Measurements from ENCODE around the gene IRF2.

DNA sequence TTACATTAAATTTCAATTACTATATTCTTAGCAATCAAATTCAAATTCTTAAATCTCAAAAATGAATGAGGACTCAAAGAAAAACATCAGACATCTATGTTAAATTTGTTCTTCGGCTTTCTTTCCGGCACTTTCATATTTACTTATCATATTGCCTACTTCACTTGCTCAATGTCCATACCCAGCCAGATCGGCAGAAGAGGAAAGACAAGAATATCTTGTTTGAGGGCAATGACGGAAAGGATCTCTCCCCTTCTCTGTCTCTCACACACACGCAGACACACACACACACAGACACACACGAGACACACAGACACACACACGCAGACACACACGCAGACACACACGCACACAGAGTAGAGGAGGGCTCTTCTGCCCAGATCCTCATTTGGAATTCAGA, 13.2 kb upstream of the IRF2 start:
- no peak for TF ChIP-seq POLR2A (IDR thresholded peaks at IDR 0.05; ENCODE audit: low read depth, low read length)
- no peak for TF ChIP-seq POLR2AphosphoS5 (IDR thresholded peaks at IDR 0.05; ENCODE audit: low read depth, low read length)
- TF ChIP-seq TAF1 (IDR thresholded peaks at IDR 0.05; ENCODE audit: low read depth, low read length) = no peak
- no peak for TF ChIP-seq POU2F2 (IDR thresholded peaks at IDR 0.05; ENCODE audit: low read depth, low read length)

Measured in GM12891 (cell line).